Caki2 (cell line): ENCODE data around the gene SFTPD. TPM values are rescaled to one million over a fixed set of nuclear protein-coding genes. Genes with fewer than 3 reads are reported as not detected.
"Not testable (repeated sequence)": the region's sequence is repeated elsewhere in the genome, so short reads cannot be mapped to it uniquely, and the experiment has no call there.

Experiments used
- DNase-seq: peaks from one replicate; pipeline ENCODE4 v3.0.0-alpha.2; 2015; ENCODE audit warnings: low read depth
- in situ Hi-C: cut with HindIII; loops from 2 replicates; pipeline ENCODE4 v1.10.0; 2016; ENCODE audit warnings: low sequenced_read_pairs, low pct_unique_long_range_greater_than_20kb, mixed read lengths
- total RNA-seq: library from RNA; depleted of rRNA; stranded (reverse); fragments of >200 nt; shearing (Covaris generic); gene quantifications from 2 replicates; pipeline ENCODE4 v1.2.3, GENCODE V29; 2014; ENCODE audit warnings: low replicate concordance; rRNA removed

Gene SFTPD
- 2.8 TPM in 1 of 2 replicates, not detected in the other for total RNA-seq

DNA sequence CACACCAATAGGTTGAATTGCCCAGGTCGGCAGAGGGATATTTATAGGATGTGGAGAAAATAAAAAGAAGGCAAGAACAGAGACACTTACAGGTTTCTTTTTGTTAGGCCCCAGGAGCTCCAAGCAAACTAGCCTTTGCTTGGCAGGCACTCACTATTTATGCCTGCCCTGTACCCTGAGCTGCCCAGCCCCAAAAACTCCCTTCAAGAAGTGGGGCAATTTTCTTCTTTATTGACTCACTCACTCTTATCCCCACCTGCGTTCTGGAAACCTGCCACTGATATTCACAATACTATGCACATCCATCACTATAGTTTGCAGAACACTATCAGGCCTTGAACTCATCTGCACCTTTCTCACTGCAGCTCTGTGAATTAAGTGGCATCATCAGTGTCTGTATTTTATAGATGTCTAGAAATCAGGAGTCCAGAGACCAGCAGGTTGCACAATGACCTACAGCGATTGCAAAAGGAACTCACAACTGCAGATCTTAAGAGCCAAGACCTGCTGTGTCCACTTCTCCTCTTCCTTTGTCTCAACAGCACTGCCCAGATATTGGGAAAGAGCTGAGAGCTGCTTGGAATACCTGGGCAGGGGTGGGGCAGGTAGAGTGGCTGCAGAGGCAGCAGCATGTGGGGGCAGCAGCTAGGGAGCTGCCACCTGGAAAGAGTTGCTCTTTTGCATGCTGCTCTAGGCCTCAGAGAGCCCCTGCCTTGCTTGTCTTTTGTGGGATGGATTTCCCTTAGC, at the start of gene SFTPD:
Gene SFTPD, minus strand, starts transcription at position 130 of the 747 bp plus-strand sequence. CDS start 2,446 bp downstream, outside the sequence.
- in situ Hi-C loops = no loop called here

GRCh38 chr10:79995979-79996634, 47.2 kb upstream of the SFTPD start:
- in situ Hi-C loops = no loop called here
- no peak for DNase-seq

More for the DNA sequence above, at the start of gene SFTPD:
- no peak for DNase-seq

- in situ Hi-C loops = no loop called here
These were observed 45.7 kb upstream of the SFTPD start for GRCh38 chr10:79994556-79994955.

GRCh38 chr10:79988199-79988598, 39.3 kb upstream of the SFTPD start:
- DNase-seq, in situ Hi-C loops: not testable (repeated sequence)

More at GRCh38 chr10:79994556-79994955, 45.7 kb upstream of the SFTPD start:
- no peak for DNase-seq

- in situ Hi-C loops, DNase-seq: not testable (repeated sequence)
These were observed 37.8 kb upstream of the SFTPD start for GRCh38 chr10:79986661-79987060.

GRCh38 chr10:79985481-79986072, 36.7 kb upstream of the SFTPD start:
- in situ Hi-C loops = no loop called here
- no peak for DNase-seq

DNA sequence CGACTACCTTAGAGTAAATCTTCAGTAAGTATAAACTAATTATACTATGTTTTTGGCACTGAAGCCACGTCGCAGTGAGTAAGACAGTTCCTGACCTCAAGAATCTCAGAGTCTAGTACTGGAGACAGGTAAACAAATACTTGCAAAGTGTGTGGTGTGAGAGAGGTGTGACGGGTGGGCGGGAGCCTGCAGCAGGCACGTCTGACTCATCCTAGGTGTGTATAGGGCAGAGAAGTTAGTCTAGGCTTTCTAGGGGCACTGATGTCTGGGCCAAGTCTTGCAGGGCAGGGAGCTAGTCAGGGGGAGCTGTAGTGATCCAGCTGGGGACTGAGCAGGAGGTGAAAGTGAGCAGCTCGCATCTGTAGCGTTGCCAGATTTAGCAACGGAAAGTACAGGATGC, 35.9 kb upstream of the SFTPD start:
- in situ Hi-C loops = no loop called here
- DNase-seq = peak; percentile 64

GRCh38 chr10:79983286-79983909, 34.5 kb upstream of the SFTPD start:
- in situ Hi-C loops = no loop called here
- no peak for DNase-seq

- in situ Hi-C loops = no loop called here
- DNase-seq = no peak
These were observed 34.0 kb upstream of the SFTPD start for GRCh38 chr10:79982861-79983260.

DNA sequence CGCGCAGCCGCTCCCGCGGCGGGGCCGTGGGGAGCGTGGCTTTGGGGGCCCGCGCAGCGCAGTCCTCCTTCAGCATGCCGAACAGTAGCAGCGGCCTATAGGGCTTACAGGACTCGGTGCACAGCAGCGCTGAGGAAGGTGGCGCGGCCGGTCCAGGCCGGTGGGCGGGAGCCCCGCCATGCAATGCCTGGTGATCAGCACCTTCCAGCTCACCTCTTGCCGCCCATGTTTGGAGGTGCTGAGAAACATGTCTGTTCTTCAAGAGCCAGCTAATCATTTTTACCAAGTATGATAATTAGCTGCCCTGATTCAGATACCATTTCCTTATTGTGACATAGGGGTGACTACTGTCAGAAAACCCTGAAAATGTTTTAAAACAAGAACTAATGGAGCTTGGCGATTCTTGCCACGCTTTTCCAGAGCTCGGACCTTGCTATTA, 33.5 kb upstream of the SFTPD start:
- DNase-seq = no peak
- in situ Hi-C loops = no loop called here

- in situ Hi-C loops = no loop called here
- DNase-seq = peak; percentile 91
These were observed 32.8 kb upstream of the SFTPD start for GRCh38 chr10:79981450-79982361.

- in situ Hi-C loops = no loop called here
These were observed 31.8 kb upstream of the SFTPD start for GRCh38 chr10:79980711-79981110.

DNA sequence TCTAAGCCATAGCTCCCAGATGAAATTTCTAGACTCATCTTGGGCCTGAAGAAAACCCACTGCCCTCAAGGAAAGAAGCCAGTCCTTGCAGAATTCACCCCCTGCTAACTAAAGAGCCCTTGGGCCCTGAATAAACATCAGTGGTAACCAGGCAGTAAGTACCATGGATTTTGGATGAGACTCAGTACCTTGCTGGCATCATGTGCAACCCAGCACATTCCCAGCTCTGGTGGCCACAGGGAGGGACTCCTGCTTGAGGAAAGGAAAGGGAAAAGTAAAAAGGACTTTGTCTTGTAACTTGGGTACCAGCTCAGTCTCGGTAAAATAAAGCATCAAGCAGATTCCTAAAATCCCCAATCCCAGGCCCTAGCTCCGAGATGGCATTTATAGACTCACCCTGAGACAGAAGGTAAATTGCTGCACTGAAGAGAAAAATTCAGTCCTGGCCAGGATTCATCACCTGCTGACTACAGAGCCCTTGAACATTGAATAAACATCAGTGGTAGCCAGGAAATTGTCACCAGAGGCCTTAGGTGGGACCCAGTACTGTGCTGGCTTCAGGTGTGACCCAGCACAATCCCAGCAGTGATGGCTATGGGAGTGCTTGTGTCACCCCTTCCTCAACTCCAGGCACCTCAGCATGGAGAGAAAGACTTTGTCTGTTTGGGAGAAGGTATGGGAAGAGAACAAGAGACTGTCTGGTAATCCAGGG, 31.2 kb upstream of the SFTPD start:
- no peak for DNase-seq
- in situ Hi-C loops = no loop called here

More at GRCh38 chr10:79980711-79981110, 31.8 kb upstream of the SFTPD start:
- DNase-seq = no peak

- in situ Hi-C loops = no loop called here
These were observed 30.5 kb upstream of the SFTPD start for GRCh38 chr10:79979310-79979975.

DNA sequence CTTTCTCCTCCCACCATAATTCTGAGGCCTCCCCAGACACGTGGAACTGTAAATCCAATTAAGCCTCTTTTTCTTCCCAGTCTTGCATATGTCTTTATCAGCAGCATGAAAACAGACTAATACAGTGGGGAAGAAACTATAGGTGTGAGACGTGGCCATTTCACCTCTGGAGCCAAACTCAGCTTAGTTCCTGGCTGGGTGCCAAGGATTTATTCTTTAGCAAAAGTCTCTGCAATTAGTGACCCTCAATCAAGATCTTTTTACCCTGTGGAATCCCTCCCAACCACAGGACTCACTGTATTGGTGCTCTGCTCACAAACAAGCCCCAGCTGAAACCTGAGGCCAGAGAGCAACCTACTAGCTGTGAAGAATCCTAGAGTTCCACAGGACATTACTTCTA, 28.1 kb upstream of the SFTPD start:
- DNase-seq = no peak
- in situ Hi-C loops = no loop called here

More at GRCh38 chr10:79979310-79979975, 30.5 kb upstream of the SFTPD start:
- no peak for DNase-seq

- in situ Hi-C loops = no loop called here
These were observed 21.2 kb upstream of the SFTPD start for GRCh38 chr10:79970062-79970461.

More at GRCh38 chr10:79970062-79970461, 21.2 kb upstream of the SFTPD start:
- DNase-seq = no peak
